ENCODE results near the gene ADRB2. TPM values are rescaled to one million over a fixed set of nuclear protein-coding genes. Genes with fewer than 3 reads are reported as not detected.

Gene ADRB2
- total and polyA plus RNA-seq, 2 experiments from 2014 or later = 7.3 to 10.9 TPM

DNA sequence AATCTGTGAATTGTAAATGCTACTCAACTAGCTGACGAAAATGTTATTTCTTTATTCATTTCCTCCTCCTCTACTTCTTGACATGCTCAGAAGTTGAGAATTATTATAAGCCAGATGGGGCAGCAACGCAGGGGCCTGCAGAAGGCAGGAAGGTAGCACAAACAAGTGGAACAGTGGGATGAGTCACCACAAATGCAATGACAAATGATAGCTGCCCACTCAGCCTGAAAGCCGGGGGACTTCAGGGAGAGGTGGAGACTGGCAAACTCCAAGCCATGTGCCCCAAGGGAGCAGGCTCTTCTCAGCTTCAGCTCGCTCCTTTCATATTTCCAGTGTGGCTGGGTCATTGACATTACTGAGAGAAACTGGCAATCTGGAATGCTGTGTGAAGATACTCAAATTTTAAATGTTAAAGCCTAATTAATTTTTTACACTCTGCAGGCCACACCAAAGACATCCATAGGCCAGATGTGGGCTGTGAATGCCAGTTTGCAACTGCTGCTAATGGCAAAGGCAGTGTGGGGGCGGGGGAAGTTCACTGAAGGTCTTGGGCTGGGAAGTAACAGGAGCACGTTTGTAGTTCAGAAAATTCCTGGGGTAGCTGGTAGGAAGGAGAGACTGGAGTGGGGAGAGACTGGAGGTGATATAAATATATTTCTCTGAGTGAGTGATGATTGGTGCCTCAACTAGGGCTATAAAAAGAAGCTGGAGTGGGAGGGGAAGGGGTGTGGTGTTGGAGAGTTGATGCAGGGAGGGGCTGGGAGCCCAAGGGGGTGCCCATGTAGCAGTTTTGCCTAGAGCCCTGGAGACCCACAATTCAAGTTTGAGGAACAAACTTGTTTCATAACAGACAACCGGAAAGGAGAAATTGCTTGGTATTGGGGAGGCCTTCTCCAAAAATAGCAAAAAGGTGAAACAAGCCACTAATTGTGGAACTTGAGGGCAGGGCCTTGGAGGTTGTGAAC is 20.8 kb upstream of the ADRB2 start:
- H3K36me3 ChIP-seq = no peaks in the 10 kb centered on the region
- TF ChIP-seq, protein P1, sequence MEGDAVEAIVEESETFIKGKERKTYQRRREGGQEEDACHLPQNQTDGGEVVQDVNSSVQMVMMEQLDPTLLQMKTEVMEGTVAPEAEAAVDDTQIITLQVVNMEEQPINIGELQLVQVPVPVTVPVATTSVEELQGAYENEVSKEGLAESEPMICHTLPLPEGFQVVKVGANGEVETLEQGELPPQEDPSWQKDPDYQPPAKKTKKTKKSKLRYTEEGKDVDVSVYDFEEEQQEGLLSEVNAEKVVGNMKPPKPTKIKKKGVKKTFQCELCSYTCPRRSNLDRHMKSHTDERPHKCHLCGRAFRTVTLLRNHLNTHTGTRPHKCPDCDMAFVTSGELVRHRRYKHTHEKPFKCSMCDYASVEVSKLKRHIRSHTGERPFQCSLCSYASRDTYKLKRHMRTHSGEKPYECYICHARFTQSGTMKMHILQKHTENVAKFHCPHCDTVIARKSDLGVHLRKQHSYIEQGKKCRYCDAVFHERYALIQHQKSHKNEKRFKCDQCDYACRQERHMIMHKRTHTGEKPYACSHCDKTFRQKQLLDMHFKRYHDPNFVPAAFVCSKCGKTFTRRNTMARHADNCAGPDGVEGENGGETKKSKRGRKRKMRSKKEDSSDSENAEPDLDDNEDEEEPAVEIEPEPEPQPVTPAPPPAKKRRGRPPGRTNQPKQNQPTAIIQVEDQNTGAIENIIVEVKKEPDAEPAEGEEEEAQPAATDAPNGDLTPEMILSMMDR (IDR thresholded peaks at IDR 0.05; ENCODE audit: low read depth, low read length) = no peak
- H3K27ac ChIP-seq = peak overlapping the region; percentile 90
- peaks cover 62% of the 10 kb centered on the region for H3K4me1 ChIP-seq (ENCODE audit: low read depth)
- no peaks in the 10 kb centered on the region for H3K27me3 ChIP-seq
- H3K9me3 ChIP-seq (ENCODE audit: low read depth) = no peaks in the 10 kb centered on the region
- peak in 1 of 2 donors; percentile 89 for DNase-seq (ENCODE audit: low read depth in 1 of 2, low spot score in 1 of 2)
- no peak overlapping the region for H3K4me3 ChIP-seq

DNA sequence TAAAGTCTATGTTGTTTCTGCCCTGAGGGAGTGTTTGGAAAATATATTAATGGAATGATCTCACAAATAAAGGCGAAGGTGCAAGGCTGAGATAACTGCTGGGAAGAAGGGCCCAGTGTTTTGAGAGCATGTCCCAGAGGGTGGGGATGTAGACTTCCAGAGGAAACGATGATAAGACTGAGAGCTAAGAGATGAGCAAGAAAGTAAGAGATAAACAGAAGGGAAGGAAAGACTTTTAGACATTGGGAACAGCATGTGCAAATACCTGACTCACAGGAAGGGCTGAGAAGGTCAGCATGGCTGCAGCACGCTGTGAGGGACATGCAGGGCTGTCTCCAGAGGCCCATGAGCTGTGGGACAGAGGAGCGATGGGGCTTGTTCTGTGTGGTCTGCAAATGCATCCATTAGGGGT is 19.9 kb upstream of the ADRB2 start:
- no peaks in the 10 kb centered on the region for H3K9me3 ChIP-seq (ENCODE audit: low read depth)

DNA sequence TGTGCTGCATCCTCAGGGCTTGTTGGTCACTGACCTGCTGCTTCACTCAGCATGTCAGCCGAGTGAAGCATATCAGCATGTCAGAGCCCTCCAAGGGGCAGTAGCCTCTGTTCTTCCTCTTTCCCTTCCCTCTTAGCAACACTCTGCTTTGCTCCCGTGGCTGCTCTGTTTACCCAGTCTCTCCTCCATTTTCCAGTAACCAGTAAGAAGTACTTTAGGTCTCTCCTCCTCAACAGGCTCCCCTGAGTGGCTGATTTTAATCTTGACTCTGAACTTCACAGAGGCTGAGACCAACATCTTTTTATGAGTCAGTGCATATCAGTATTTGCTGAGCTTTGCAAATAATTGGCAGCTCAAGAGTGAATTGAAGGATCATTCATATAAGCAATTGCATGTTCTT is 18.6 kb upstream of the ADRB2 start:
- Histone ChIP-seq H3K4me1 (ENCODE audit: low read depth) (peaks cover 63% of the 10 kb centered on the region), H3K27ac (peak overlapping the region; percentile 90)
- TF ChIP-seq, protein P1 (IDR thresholded peaks at IDR 0.05; ENCODE audit: low read depth, low read length) = no peak

More for the DNA sequence above, 19.9 kb upstream of the ADRB2 start:
- Histone ChIP-seq H3K4me1 (ENCODE audit: low read depth) (peaks cover 63% of the 10 kb centered on the region), H3K4me3 (no peak overlapping the region), H3K36me3 (no peaks in the 10 kb centered on the region), H3K27me3 (no peaks in the 10 kb centered on the region), H3K27ac (peak overlapping the region; percentile 90)
- DNase-seq (ENCODE audit: low read depth in 1 of 2, low spot score in 1 of 2) = no peak
- TF ChIP-seq, protein P1 (IDR thresholded peaks at IDR 0.05; ENCODE audit: low read depth, low read length) = no peak

DNA sequence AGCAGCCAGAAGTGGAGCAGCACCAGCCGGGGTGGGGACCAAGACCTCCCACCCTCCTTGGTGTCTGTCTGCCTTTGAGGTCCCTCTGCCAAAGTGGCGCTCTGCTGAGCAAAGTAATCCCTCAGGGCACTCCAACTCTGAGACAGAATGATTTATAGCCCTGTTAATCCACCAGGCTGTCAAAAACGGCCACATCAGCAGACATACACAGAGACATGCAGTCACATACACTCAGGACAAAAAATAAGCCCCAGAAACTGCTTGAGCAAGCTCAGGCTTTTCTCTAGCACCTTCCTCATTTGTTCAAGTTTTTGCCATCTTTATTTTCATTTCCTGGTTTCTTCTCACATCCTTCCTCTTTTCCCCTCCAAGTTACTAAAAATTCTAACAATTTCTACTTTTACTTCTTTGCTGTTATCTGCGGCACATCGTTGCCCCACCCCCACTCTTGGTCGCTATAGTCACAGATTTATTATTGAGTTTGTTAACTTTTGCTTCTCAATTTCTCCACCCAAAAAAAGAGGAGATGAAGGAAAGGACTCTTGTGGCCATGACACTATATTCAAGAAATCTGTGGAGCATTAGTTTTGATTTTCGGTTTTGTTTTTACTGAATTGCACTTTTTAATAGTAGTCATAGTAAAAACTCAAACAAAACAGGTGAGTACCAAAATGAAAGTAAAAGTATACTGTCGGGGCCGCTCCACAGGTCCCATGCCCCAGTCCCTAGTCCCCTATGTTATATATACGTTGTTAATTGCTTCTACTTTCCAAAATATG is 17.4 kb upstream of the ADRB2 start:
- DNase-seq (ENCODE audit: low read depth in 1 of 2, low spot score in 1 of 2) = peak in 1 of 2 donors; percentile 40
- Histone ChIP-seq H3K4me3 (no peak overlapping the region), H3K9me3 (ENCODE audit: low read depth) (no peaks in the 10 kb centered on the region), H3K27me3 (no peaks in the 10 kb centered on the region), H3K27ac (peak overlapping the region; percentile 90), H3K4me1 (ENCODE audit: low read depth) (peaks cover 60% of the 10 kb centered on the region), H3K36me3 (no peaks in the 10 kb centered on the region)
- TF ChIP-seq, protein P1 (IDR thresholded peaks at IDR 0.05; ENCODE audit: low read depth, low read length) = no peak

More for the DNA sequence above, 18.6 kb upstream of the ADRB2 start:
- DNase-seq (ENCODE audit: low read depth in 1 of 2, low spot score in 1 of 2) = peak in 1 of 2 donors; percentile 40
- Histone ChIP-seq H3K27me3 (no peaks in the 10 kb centered on the region), H3K9me3 (ENCODE audit: low read depth) (no peaks in the 10 kb centered on the region), H3K4me3 (no peak overlapping the region), H3K36me3 (no peaks in the 10 kb centered on the region)

DNA sequence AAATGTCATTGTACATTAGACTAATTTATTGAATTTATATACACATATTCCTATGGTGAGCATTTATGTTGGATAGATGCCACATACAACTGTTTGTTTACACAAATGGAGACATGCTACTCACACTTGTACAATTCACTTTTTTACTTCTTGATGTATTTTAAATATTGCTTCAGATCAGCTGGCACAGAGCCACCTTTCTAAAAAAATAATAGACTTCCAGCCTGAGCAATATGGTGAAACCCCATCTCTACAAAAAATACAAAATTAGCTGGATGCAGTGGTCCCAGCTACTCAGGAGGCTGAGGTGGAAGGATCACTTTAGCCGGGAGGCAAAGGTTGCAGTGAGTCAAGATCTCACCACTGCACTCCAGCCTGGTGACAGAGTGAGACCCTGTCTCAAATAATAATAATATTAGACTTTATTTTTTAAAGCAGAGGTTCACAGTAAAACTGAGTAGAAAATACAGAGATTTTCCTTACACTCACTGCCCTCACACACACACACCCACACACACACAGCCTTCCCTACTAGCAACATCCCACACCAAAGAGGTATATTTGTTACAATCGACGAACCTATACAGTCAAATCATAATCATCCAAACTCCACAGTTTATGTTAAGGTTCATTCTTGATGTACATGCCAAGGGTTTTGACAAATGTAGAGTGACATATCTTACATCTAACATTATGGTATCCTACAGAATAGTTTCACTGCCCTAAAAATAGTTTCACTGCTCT is 16.5 kb upstream of the ADRB2 start:
- peaks cover 51% of the 10 kb centered on the region for H3K4me1 ChIP-seq (ENCODE audit: low read depth)
- no peak overlapping the region for H3K27ac ChIP-seq
- TF ChIP-seq, protein P1 (IDR thresholded peaks at IDR 0.05; ENCODE audit: low read depth, low read length) = no peak
- H3K4me3 ChIP-seq = no peak overlapping the region
- DNase-seq (ENCODE audit: low read depth in 1 of 2, low spot score in 1 of 2) = no peak
- no peaks in the 10 kb centered on the region for H3K9me3 ChIP-seq (ENCODE audit: low read depth)
- H3K36me3 ChIP-seq = no peaks in the 10 kb centered on the region
- no peaks in the 10 kb centered on the region for H3K27me3 ChIP-seq

All from cardiac muscle cell (in vitro differentiated cells and primary cell).